Ecto neural progenitor cell (in vitro differentiated cells): Measurements from ENCODE around the gene TNFRSF1A.
A peak's percentile ranks its signal among the peaks of the same experiment; 100 is the strongest.

Experiments used
- DNase-seq: peaks from one replicate; pipeline ENCODE4 v3.0.0-alpha.2; 2018; ENCODE audit warnings: low spot score

Gene TNFRSF1A

GRCh38 chr12:6374028-6374785 lies 32.3 kb upstream of the TNFRSF1A start:
- DNase-seq = peak; percentile 55

- peak; percentile 49 for DNase-seq
These were observed 31.3 kb upstream of the TNFRSF1A start for GRCh38 chr12:6373022-6373787.

GRCh38 chr12:6372403-6373003 lies 30.6 kb upstream of the TNFRSF1A start:
- peak; percentile 50 for DNase-seq

GRCh38 chr12:6370994-6371754 lies 29.3 kb upstream of the TNFRSF1A start:
- peak; percentile 82 for DNase-seq

GRCh38 chr12:6370576-6370935 lies 28.7 kb upstream of the TNFRSF1A start:
- no peak for DNase-seq

- DNase-seq = no peak
These were observed 28.2 kb upstream of the TNFRSF1A start for GRCh38 chr12:6369916-6370575.

GRCh38 chr12:6368906-6369525 lies 27.1 kb upstream of the TNFRSF1A start:
- DNase-seq = no peak

- DNase-seq = peak; percentile 30
These were observed 26.4 kb upstream of the TNFRSF1A start for GRCh38 chr12:6367969-6368892.

GRCh38 chr12:6367065-6367968 lies 25.4 kb upstream of the TNFRSF1A start:
- no peak for DNase-seq

GRCh38 chr12:6364044-6364374 lies 22.1 kb upstream of the TNFRSF1A start:
- no peak for DNase-seq

- peak; percentile 80 for DNase-seq
These were observed 21.6 kb upstream of the TNFRSF1A start for GRCh38 chr12:6363330-6364043.

GRCh38 chr12:6363010-6363329 lies 21.1 kb upstream of the TNFRSF1A start:
- DNase-seq = no peak

GRCh38 chr12:6362403-6362802 lies 20.5 kb upstream of the TNFRSF1A start:
- no peak for DNase-seq

- DNase-seq = no peak
These were observed 20.0 kb upstream of the TNFRSF1A start for GRCh38 chr12:6361834-6362233.

- DNase-seq = no peak
These were observed 19.0 kb upstream of the TNFRSF1A start for GRCh38 chr12:6360578-6361490.

- no peak for DNase-seq
These were observed 18.2 kb upstream of the TNFRSF1A start for GRCh38 chr12:6360080-6360571.

- DNase-seq = no peak
These were observed 17.0 kb upstream of the TNFRSF1A start for GRCh38 chr12:6358881-6359280.
